GM13977 (cell line): Measurements from ENCODE around the gene RGS7.
A peak's percentile ranks its signal among the peaks of the same experiment; 100 is the strongest.

Experiments
- DNase-seq: peaks from one replicate; pipeline ENCODE4 v3.0.0; 2012; ENCODE audit warnings: low spot score
- CTCF ChIP-seq: IDR thresholded peaks from 2 replicates; pipeline ENCODE4 v1.5.1; 2012; ENCODE audit warnings: mild to moderate bottlenecking, control low read depth; ENCODE audit not compliant: insufficient read depth; ENCODE audit errors: extremely low read depth, missing control alignments
- in situ Hi-C: fragments of 300-500 bp; cut with MboI; formaldehyde crosslinking; loops from one replicate; pipeline ENCODE4 v1.12.0; 2022; ENCODE audit warnings: low sequenced_read_pairs, low pct_unique_long_range_greater_than_20kb, mixed read lengths, inconsistent platforms; ENCODE audit not compliant: unreplicated experiment

RGS7 gene

GRCh38 chr1:241323514-241324195 is 33.4 kb downstream of the RGS7 start:
- peak; percentile 11 for DNase-seq
- in situ Hi-C loops, result no loop called here
- no peak for TF ChIP-seq CTCF

GRCh38 chr1:241317676-241318075 is 39.3 kb downstream of the RGS7 start:
- no peak for DNase-seq
- in situ Hi-C loops, result no loop called here
- no peak for TF ChIP-seq CTCF

- in situ Hi-C loops, result no loop called here
- TF ChIP-seq CTCF, result no peak
- DNase-seq, result no peak
These were observed 40.6 kb downstream of the RGS7 start for GRCh38 chr1:241316372-241316771.

GRCh38 chr1:241311056-241311746 is 45.8 kb downstream of the RGS7 start:
- in situ Hi-C loops, result no loop called here
- no peak for TF ChIP-seq CTCF
- no peak for DNase-seq

- TF ChIP-seq CTCF, result no peak
- DNase-seq, result no peak
- in situ Hi-C loops, result no loop called here
These were observed 46.6 kb downstream of the RGS7 start for GRCh38 chr1:241310451-241310850.

GRCh38 chr1:241309651-241310050 is 47.4 kb downstream of the RGS7 start:
- in situ Hi-C loops, result no loop called here
- no peak for DNase-seq
- no peak for TF ChIP-seq CTCF
